ENCODE data around the gene STPG2. TPM values are rescaled to one million over a fixed set of nuclear protein-coding genes. Genes with fewer than 3 reads are reported as not detected.

The STPG2 gene
- total RNA-seq, 1 donor from 2014 or later, result 0.66 TPM

DNA sequence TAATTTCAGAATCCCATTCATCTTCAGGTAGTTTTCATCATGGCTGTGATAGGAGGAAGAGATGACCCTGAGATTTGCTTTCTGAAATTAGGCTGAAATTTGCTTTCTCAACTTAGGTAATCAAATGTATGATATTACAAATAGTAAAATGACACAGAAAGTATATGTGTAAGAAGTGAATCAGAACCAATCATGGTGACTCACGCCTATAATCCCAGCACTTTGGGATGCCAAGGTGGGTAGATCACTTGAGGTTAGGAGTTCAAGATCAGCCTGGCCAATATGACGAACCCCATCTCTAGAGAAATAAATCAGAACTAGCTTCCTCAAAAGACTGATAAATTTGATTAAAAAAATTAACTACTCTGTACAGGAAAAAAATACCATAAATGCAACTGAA, 555.4 kb downstream of the STPG2 start:
- Mint-ChIP-seq H3K4me3 (ENCODE audit: unreplicated experiment) (no peak overlapping the region), H3K27ac (ENCODE audit: unreplicated experiment) (no peak overlapping the region), H3K9me3 (ENCODE audit: unreplicated experiment) (no peaks in the 10 kb centered on the region), H3K27me3 (ENCODE audit: unreplicated experiment) (no peaks in the 10 kb centered on the region), H3K4me1 (ENCODE audit: low read depth, unreplicated experiment) (no peaks in the 10 kb centered on the region), H3K36me3 (ENCODE audit: unreplicated experiment) (no peaks in the 10 kb centered on the region)
- DNase-seq, result no peak
- TF ChIP-seq, protein P1, sequence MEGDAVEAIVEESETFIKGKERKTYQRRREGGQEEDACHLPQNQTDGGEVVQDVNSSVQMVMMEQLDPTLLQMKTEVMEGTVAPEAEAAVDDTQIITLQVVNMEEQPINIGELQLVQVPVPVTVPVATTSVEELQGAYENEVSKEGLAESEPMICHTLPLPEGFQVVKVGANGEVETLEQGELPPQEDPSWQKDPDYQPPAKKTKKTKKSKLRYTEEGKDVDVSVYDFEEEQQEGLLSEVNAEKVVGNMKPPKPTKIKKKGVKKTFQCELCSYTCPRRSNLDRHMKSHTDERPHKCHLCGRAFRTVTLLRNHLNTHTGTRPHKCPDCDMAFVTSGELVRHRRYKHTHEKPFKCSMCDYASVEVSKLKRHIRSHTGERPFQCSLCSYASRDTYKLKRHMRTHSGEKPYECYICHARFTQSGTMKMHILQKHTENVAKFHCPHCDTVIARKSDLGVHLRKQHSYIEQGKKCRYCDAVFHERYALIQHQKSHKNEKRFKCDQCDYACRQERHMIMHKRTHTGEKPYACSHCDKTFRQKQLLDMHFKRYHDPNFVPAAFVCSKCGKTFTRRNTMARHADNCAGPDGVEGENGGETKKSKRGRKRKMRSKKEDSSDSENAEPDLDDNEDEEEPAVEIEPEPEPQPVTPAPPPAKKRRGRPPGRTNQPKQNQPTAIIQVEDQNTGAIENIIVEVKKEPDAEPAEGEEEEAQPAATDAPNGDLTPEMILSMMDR (IDR thresholded peaks at IDR 0.05; ENCODE audit: partially characterized antibody, unreplicated experiment), result no peak

DNA sequence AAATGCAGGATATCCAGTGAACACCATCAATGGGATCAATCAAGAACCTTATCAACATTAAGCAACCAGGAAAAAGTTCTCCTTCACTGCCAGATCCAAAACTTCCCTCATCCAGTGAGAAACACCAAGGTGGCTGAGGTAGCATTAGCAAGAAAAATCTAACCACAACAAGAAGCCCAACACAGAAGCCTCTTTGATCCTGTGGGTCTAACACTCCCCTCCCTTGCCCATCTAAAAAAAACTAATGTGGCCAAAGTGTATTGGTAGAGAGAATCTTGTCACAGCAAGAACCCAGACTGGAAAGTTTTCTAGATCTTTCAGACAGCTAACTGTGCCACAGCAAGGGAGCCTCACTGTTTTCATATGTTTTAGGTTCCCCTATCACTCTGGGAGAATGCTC, 558.0 kb downstream of the STPG2 start:
- H3K27ac Mint-ChIP-seq (ENCODE audit: unreplicated experiment), result no peak overlapping the region
- TF ChIP-seq, protein P1 (IDR thresholded peaks at IDR 0.05; ENCODE audit: partially characterized antibody, unreplicated experiment), result no peak
- H3K9me3 Mint-ChIP-seq (ENCODE audit: unreplicated experiment), result no peaks in the 10 kb centered on the region
- DNase-seq, result no peak
- no peak overlapping the region for H3K4me3 Mint-ChIP-seq (ENCODE audit: unreplicated experiment)
- no peaks in the 10 kb centered on the region for H3K4me1 Mint-ChIP-seq (ENCODE audit: low read depth, unreplicated experiment)
- H3K27me3 Mint-ChIP-seq (ENCODE audit: unreplicated experiment), result no peaks in the 10 kb centered on the region
- H3K36me3 Mint-ChIP-seq (ENCODE audit: unreplicated experiment), result no peaks in the 10 kb centered on the region

DNA sequence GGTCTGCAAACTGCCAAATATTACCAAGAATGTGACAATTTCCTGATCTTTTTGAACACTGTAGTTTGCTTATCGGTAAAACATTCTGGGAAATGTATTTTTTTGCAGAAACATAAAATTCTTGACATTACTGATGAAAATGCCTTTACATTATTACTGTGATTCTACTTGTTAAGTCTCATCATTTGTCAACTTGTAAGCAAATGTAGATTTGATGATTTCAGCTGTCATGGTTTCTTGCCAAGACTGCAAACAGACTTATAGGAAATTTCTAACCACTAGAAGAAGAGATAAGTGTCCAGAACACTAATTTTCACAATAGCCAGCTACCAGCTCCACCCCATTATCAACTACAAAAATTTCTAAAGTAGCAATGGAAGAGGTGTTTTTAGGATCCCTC, 560.4 kb downstream of the STPG2 start:
- H3K4me1 Mint-ChIP-seq (ENCODE audit: low read depth, unreplicated experiment), result no peaks in the 10 kb centered on the region
- no peak overlapping the region for H3K27ac Mint-ChIP-seq (ENCODE audit: unreplicated experiment)
- H3K4me3 Mint-ChIP-seq (ENCODE audit: unreplicated experiment), result no peak overlapping the region
- no peaks in the 10 kb centered on the region for H3K36me3 Mint-ChIP-seq (ENCODE audit: unreplicated experiment)
- TF ChIP-seq, protein P1 (IDR thresholded peaks at IDR 0.05; ENCODE audit: partially characterized antibody, unreplicated experiment), result no peak
- no peaks in the 10 kb centered on the region for H3K9me3 Mint-ChIP-seq (ENCODE audit: unreplicated experiment)
- H3K27me3 Mint-ChIP-seq (ENCODE audit: unreplicated experiment), result peaks cover 1% of the 10 kb centered on the region
- no peak for DNase-seq

DNA sequence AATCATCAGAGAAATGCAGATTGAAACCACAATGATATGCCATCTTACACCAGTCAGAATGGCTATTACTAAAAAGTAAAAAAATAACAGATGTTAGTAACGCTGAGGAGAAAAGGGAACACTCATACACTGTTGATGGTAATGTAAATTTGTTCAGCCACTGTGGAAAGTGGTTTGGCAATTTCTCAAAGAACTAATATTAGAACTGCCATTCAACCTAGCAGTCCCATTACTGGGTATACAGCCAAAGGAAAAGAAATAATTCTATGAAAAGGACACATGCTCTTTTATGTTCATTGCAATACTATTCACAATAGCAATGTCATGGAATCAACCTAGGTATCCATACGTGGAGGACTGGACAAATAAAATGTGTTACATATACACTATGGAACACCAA, 566.3 kb downstream of the STPG2 start:
- no peaks in the 10 kb centered on the region for H3K4me1 Mint-ChIP-seq (ENCODE audit: low read depth, unreplicated experiment)
- no peaks in the 10 kb centered on the region for H3K36me3 Mint-ChIP-seq (ENCODE audit: unreplicated experiment)
- H3K4me3 Mint-ChIP-seq (ENCODE audit: unreplicated experiment), result no peak overlapping the region
- TF ChIP-seq, protein P1 (IDR thresholded peaks at IDR 0.05; ENCODE audit: partially characterized antibody, unreplicated experiment), result no peak
- DNase-seq, result no peak
- no peaks in the 10 kb centered on the region for H3K9me3 Mint-ChIP-seq (ENCODE audit: unreplicated experiment)
- H3K27ac Mint-ChIP-seq (ENCODE audit: unreplicated experiment), result no peak overlapping the region
- peaks cover 1% of the 10 kb centered on the region for H3K27me3 Mint-ChIP-seq (ENCODE audit: unreplicated experiment)

DNA sequence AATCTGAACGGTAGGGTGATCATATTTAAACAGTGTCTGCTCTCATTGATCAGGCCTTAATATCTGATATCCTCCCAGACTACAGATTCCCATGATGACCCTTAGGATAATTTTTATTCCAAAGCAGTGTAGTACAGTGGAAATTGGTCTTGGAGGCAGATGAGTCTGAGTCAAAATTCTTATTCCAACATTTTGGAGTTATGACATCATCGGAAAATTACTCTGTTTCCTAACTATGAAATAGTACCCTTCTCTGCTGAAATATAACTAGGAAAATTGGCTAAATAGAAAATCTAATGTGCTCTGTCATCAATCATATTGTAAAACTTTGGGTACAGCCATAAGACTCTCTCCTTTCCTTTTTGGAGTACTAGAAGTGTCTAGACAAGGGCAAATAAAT, 583.3 kb downstream of the STPG2 start:
- no peak overlapping the region for H3K4me3 Mint-ChIP-seq (ENCODE audit: unreplicated experiment)
- H3K27ac Mint-ChIP-seq (ENCODE audit: unreplicated experiment), result no peak overlapping the region
- TF ChIP-seq, protein P1 (IDR thresholded peaks at IDR 0.05; ENCODE audit: partially characterized antibody, unreplicated experiment), result no peak
- H3K36me3 Mint-ChIP-seq (ENCODE audit: unreplicated experiment), result no peaks in the 10 kb centered on the region
- DNase-seq, result no peak
- no peaks in the 10 kb centered on the region for H3K27me3 Mint-ChIP-seq (ENCODE audit: unreplicated experiment)
- no peaks in the 10 kb centered on the region for H3K4me1 Mint-ChIP-seq (ENCODE audit: low read depth, unreplicated experiment)
- no peaks in the 10 kb centered on the region for H3K9me3 Mint-ChIP-seq (ENCODE audit: unreplicated experiment)

Data from glutamatergic neuron (in vitro differentiated cells).